ENCODE results near the gene TAS1R3.

DNA sequence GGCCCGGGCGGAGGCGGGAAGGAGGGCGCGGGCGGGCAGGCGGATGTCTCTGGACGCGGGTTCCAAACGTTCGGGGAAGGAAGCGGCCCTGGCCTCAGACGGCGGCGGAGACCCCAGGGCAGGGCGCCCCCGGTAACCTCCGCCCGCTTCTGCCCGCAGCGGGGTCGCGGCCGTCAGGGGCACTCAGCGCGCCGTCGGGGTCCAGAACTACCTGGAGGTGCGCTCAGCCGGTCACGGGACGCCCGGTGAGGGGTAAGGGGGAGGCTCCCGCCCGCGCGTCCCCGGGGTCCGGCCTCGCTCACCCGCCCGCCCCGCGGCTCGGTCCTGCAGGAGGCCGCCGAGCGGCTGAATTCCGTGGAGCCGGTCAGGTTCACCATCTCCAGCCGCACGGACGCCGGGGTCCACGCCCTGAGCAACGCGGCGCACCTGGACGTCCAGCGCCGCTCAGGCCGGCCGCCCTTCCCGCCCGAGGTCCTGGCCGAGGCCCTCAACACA, 22.3 kb upstream of the TAS1R3 start:
- TF ChIP-seq CTCF (IDR thresholded peaks at IDR 0.05; ENCODE audit: insufficient read depth, low read length) (no peak), POLR2AphosphoS5 (IDR thresholded peaks at IDR 0.05; ENCODE audit: low read depth) (no peak), GABPA (IDR thresholded peaks at IDR 0.05; ENCODE audit: low read depth) (no peak), SPI1 (IDR thresholded peaks at IDR 0.05; ENCODE audit: borderline replicate concordance, low read depth) (no peak)
- TF ChIP-seq, protein P1, sequence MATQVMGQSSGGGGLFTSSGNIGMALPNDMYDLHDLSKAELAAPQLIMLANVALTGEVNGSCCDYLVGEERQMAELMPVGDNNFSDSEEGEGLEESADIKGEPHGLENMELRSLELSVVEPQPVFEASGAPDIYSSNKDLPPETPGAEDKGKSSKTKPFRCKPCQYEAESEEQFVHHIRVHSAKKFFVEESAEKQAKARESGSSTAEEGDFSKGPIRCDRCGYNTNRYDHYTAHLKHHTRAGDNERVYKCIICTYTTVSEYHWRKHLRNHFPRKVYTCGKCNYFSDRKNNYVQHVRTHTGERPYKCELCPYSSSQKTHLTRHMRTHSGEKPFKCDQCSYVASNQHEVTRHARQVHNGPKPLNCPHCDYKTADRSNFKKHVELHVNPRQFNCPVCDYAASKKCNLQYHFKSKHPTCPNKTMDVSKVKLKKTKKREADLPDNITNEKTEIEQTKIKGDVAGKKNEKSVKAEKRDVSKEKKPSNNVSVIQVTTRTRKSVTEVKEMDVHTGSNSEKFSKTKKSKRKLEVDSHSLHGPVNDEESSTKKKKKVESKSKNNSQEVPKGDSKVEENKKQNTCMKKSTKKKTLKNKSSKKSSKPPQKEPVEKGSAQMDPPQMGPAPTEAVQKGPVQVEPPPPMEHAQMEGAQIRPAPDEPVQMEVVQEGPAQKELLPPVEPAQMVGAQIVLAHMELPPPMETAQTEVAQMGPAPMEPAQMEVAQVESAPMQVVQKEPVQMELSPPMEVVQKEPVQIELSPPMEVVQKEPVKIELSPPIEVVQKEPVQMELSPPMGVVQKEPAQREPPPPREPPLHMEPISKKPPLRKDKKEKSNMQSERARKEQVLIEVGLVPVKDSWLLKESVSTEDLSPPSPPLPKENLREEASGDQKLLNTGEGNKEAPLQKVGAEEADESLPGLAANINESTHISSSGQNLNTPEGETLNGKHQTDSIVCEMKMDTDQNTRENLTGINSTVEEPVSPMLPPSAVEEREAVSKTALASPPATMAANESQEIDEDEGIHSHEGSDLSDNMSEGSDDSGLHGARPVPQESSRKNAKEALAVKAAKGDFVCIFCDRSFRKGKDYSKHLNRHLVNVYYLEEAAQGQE (IDR thresholded peaks at IDR 0.05; ENCODE audit: insufficient replicate concordance, low read depth), result no peak

Data from HL-60 (cell line).